H9 (cell line): ENCODE results near the gene DNER. TPM values are rescaled to one million over a fixed set of nuclear protein-coding genes. Genes with fewer than 3 reads are reported as not detected.

Experiments used
- DNase-seq: peaks from one replicate; pipeline ENCODE4 v3.0.0-alpha.2; 2017
- H2AFZ ChIP-seq: one replicate; pipeline ENCODE4 v1.6.1; 2013; ENCODE audit warnings: mild to moderate bottlenecking, low read length, control low read depth, moderate library complexity
- H2AK5ac ChIP-seq: 2 replicates; pipeline ENCODE4 v1.6.1; 2013; ENCODE audit warnings: low read length, control low read depth, mixed read lengths; ENCODE audit not compliant: insufficient read length
- H2BK120ac ChIP-seq: one replicate; pipeline ENCODE4 v1.6.1; 2013; ENCODE audit warnings: low read depth, mild to moderate bottlenecking, low read length, control low read depth, inconsistent platforms; ENCODE audit not compliant: poor library complexity, severe bottlenecking
- H2BK12ac ChIP-seq: 2 replicates; pipeline ENCODE4 v1.6.1; 2013; ENCODE audit warnings: low read length, control low read depth, mixed read lengths, low read depth; ENCODE audit not compliant: insufficient read length
- H2BK15ac ChIP-seq: 2 replicates; pipeline ENCODE4 v1.6.1; 2013; ENCODE audit warnings: low read depth, low read length, control low read depth
- H2BK20ac ChIP-seq: one replicate; pipeline ENCODE4 v1.6.1; 2013; ENCODE audit warnings: low read depth, mild to moderate bottlenecking, low read length, control low read depth, inconsistent platforms; ENCODE audit not compliant: poor library complexity, severe bottlenecking
- H2BK5ac ChIP-seq: 2 replicates; pipeline ENCODE4 v1.6.1; 2013; ENCODE audit warnings: low read length, control low read depth, mixed read lengths; ENCODE audit not compliant: insufficient read length
- H3K14ac ChIP-seq: 2 replicates; pipeline ENCODE4 v1.6.1; 2013; ENCODE audit warnings: low read length, control low read depth; ENCODE audit not compliant: insufficient read depth
- H3K18ac ChIP-seq: 2 replicates; pipeline ENCODE4 v1.6.1; 2013; ENCODE audit warnings: low read depth, mild to moderate bottlenecking, mixed read lengths, low read length, control low read depth; ENCODE audit not compliant: insufficient read length
- H3K23ac ChIP-seq: 2 replicates; pipeline ENCODE4 v1.6.1; 2013; ENCODE audit warnings: low read length, control low read depth, mixed read lengths, low read depth; ENCODE audit not compliant: insufficient read length
- H3K23me2 ChIP-seq: 2 replicates; pipeline ENCODE4 v1.6.1; 2013; ENCODE audit warnings: low read depth, mild to moderate bottlenecking, mixed read lengths, low read length, control low read depth; ENCODE audit not compliant: insufficient read length, poor library complexity, severe bottlenecking
- H3K27ac ChIP-seq: 2 replicates; pipeline ENCODE4 v1.5.1; 2013; ENCODE audit warnings: low read length, control low read depth, mixed read lengths, low read depth; ENCODE audit not compliant: insufficient read length
- H3K27me3 ChIP-seq: 2 replicates; pipeline ENCODE4 v1.6.1; 2013; ENCODE audit warnings: low read length, control low read depth, inconsistent platforms; ENCODE audit not compliant: insufficient read depth
- H3K4ac ChIP-seq: 2 replicates; pipeline ENCODE4 v1.6.1; 2013; ENCODE audit warnings: low read depth, mild to moderate bottlenecking, control low read depth, inconsistent platforms, low read length, moderate library complexity
- H3K4me1 ChIP-seq: 2 replicates; pipeline ENCODE4 v1.6.1; 2013; ENCODE audit warnings: low read length, control low read depth, inconsistent platforms; ENCODE audit not compliant: insufficient read depth
- H3K4me2 ChIP-seq: 2 replicates; pipeline ENCODE4 v1.6.1; 2013; ENCODE audit warnings: low read length, control low read depth, mixed read lengths; ENCODE audit not compliant: insufficient read length, insufficient read depth
- H3K56ac ChIP-seq: 2 replicates; pipeline ENCODE4 v1.6.1; 2013; ENCODE audit warnings: low read depth, mild to moderate bottlenecking, mixed read lengths, low read length, control low read depth; ENCODE audit not compliant: insufficient read length
- H3K79me1 ChIP-seq: 2 replicates; pipeline ENCODE4 v1.6.1; 2013; ENCODE audit warnings: low read depth, mild to moderate bottlenecking, moderate library complexity, low read length, control low read depth, inconsistent platforms; ENCODE audit not compliant: insufficient read depth, poor library complexity, severe bottlenecking
- H3K79me2 ChIP-seq: 2 replicates; pipeline ENCODE4 v1.6.1; 2013; ENCODE audit warnings: low read length, control low read depth, inconsistent platforms; ENCODE audit not compliant: insufficient read depth
- H3K9ac ChIP-seq: 2 replicates; pipeline ENCODE4 v1.6.1; 2013; ENCODE audit warnings: low read length, control low read depth, mixed read lengths; ENCODE audit not compliant: insufficient read length; ENCODE audit errors: extremely low read depth
- H3K9me3 ChIP-seq: one replicate; pipeline ENCODE4 v1.6.1; 2013; ENCODE audit warnings: low read depth, low read length, inconsistent platforms; ENCODE audit not compliant: control insufficient read depth
- H3T11ph ChIP-seq: one replicate; pipeline ENCODE4 v1.6.1; 2013; ENCODE audit warnings: mild to moderate bottlenecking, low read length, control low read depth, inconsistent platforms
- H4K20me1 ChIP-seq: one replicate; pipeline ENCODE4 v1.6.1; 2013; ENCODE audit not compliant: control insufficient read depth, insufficient read length, insufficient read depth
- H4K5ac ChIP-seq: 2 replicates; pipeline ENCODE4 v1.6.1; 2013; ENCODE audit warnings: low read depth, mild to moderate bottlenecking, mixed read lengths, low read length, control low read depth; ENCODE audit not compliant: insufficient read length
- H4K8ac ChIP-seq: replicated peaks from 2 replicates; pipeline ENCODE4 v1.6.1; 2013; ENCODE audit warnings: low read length, control low read depth, mixed read lengths, low read depth; ENCODE audit not compliant: insufficient read length
- H4K91ac ChIP-seq: 2 replicates; pipeline ENCODE4 v1.6.1; 2013; ENCODE audit warnings: low read depth, mild to moderate bottlenecking, moderate library complexity, mixed read lengths, low read length, control low read depth; ENCODE audit not compliant: insufficient read length
- H3K27ac Mint-ChIP-seq, 3 experiments: 2 replicates in 2 of 3; 3 replicates in 1 of 3; pipeline ENCODE4 v1.8.0; 2020 to 2021; ENCODE audit warnings: mixed read lengths in 3 of 3, mild to moderate bottlenecking in 1 of 3, moderate library complexity in 1 of 3
- H3K27me3 Mint-ChIP-seq: 2 replicates; pipeline ENCODE4 v1.8.0; 2021; ENCODE audit warnings: low read depth, mild to moderate bottlenecking, moderate library complexity, mixed read lengths
- H3K36me3 Mint-ChIP-seq, 3 experiments: 2 replicates in 2 of 3; 3 replicates in 1 of 3; pipeline ENCODE4 v1.8.0; 2020 to 2021; ENCODE audit warnings: low read depth in 3 of 3, mixed read lengths in 3 of 3; ENCODE audit not compliant: insufficient read depth in 1 of 3
- H3K4me1 Mint-ChIP-seq, 2 experiments: 2 replicates each; pipeline ENCODE4 v1.8.0; 2020; ENCODE audit warnings: mixed read lengths in 2 of 2
- H3K4me3 Mint-ChIP-seq, 2 experiments: 2 replicates in 1 of 2; 3 replicates in 1 of 2; pipeline ENCODE4 v1.8.0; 2020 to 2021; ENCODE audit warnings: mild to moderate bottlenecking in 2 of 2, mixed read lengths in 2 of 2, moderate library complexity in 1 of 2
- H3K9me3 Mint-ChIP-seq, 2 experiments: 2 replicates in 1 of 2; 3 replicates in 1 of 2; pipeline ENCODE4 v1.8.0; 2020; ENCODE audit warnings: mild to moderate bottlenecking in 2 of 2, mixed read lengths in 2 of 2, moderate library complexity in 1 of 2
- CTCF ChIP-seq: fragments of 200-600 bp; sonication (generic); conservative IDR thresholded peaks from 3 replicates; pipeline ENCODE4 v1.8.0; 2021; ENCODE audit warnings: antibody characterized with exemption, mild to moderate bottlenecking
- WGBS: extraction: QIAGEN DNeasy Blood & Tissue Kit; methylation state at CpG from one replicate; pipeline ENCODE4 v1.1.7; 2013; ENCODE audit warnings: missing lambda C conversion rate, low lambda C conversion rate, mixed read lengths; ENCODE audit not compliant: insufficient read length; ENCODE audit errors: extremely low coverage; 5-methylcytosine and 5-hydroxymethylcytosine counted together
- total RNA-seq: library from RNA; stranded (reverse); gene quantifications from 2 replicates; pipeline ENCODE4 v1.2.1, GENCODE V29; 2021

Gene DNER
- total RNA-seq, 1 experiment from 2014 or later: 1.0 TPM

GRCh38 chr2:229531594-229531993 lies 182.8 kb downstream of the DNER start:
- Histone ChIP-seq H3K79me1 (no peaks in the 10 kb centered on the region), H2BK120ac (no peak overlapping the region), H3K14ac (no peak overlapping the region), H3K4me2 (no peak overlapping the region), H3K79me2 (no peaks in the 10 kb centered on the region), H3K23me2 (no peaks in the 10 kb centered on the region), H3K9me3 (no peaks in the 10 kb centered on the region), H2AK5ac (no peak overlapping the region), H3K27ac (no peak overlapping the region), H3K56ac (no peak overlapping the region), H4K20me1 (no peaks in the 10 kb centered on the region), H2AFZ (no peak overlapping the region), H3K27me3 (no peaks in the 10 kb centered on the region), H2BK15ac (no peak overlapping the region), H4K8ac (no peak overlapping the region), H3T11ph (no peak overlapping the region), H3K9ac (no peak overlapping the region), H3K18ac (no peak overlapping the region), H2BK5ac (no peak overlapping the region), H3K4me1 (no peaks in the 10 kb centered on the region), H4K5ac (no peak overlapping the region), H3K4ac (no peak overlapping the region), H4K91ac (no peak overlapping the region), H2BK20ac (no peak overlapping the region), H3K23ac (no peak overlapping the region), H2BK12ac (no peak overlapping the region)
- no peak overlapping the region for H3K27ac Mint-ChIP-seq
- no peak overlapping the region for H3K4me3 Mint-ChIP-seq
- peaks cover 3 to 5% of the 10 kb centered on the region in 2 experiments; a peak in 3 of 4 replicates for H3K4me1 Mint-ChIP-seq
- no peaks in the 10 kb centered on the region for H3K27me3 Mint-ChIP-seq
- peaks cover 0 to 15% (median 2%) of the 10 kb centered on the region in 3 experiments; a peak in 4 of 7 replicates for H3K36me3 Mint-ChIP-seq
- DNase-seq: no peak
- WGBS: no CpG with 5 or more reads among the region's 2 CpGs
- no peak for TF ChIP-seq CTCF
- peaks cover 10 to 14% of the 10 kb centered on the region in 2 experiments; a peak in 4 of 5 replicates for H3K9me3 Mint-ChIP-seq
